Ovary (tissue), 3 donors: Measurements from ENCODE around the gene DUXA.

Experiments
- EP300 ChIP-seq: sonication (generic); formaldehyde crosslinking; IDR thresholded peaks from one replicate; pipeline ENCODE4 v1.6.1; 2017; ENCODE audit warnings: antibody characterized with exemption
- TF ChIP-seq, protein P1 (sequence below), 3 donors: fragments of 450-650 bp in 2 of 3; fragments of 200-600 bp in 1 of 3; IDR thresholded peaks; one replicate each; pipeline versions ENCODE4 v1.5.1 to v1.8.0; 2016 to 2022; ENCODE audit warnings: antibody characterized with exemption in 3 of 3, mild to moderate bottlenecking in 1 of 3
- donor health status: DM: no; HTN: no; CAD: no.

DNA sequence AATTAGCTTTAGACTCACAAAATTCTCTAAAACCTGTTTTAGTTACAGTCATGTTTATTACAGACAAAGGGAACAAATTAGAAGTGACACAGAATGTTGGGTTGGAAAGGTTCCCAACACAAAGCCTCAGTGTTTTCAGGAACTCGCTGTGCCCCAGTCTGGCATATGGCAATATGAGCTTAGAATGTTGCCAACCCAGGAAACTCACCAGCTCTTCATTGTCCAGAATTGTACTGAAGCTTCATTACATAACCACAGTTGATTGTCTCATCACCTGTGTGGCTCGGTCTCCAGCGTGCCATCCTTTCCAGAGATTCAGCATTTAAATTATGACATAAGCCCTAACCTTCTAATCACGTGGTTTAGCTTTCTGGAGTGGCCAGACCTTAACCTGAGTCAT lies 43.1 kb upstream of the DUXA start:
- TF ChIP-seq, protein P1, sequence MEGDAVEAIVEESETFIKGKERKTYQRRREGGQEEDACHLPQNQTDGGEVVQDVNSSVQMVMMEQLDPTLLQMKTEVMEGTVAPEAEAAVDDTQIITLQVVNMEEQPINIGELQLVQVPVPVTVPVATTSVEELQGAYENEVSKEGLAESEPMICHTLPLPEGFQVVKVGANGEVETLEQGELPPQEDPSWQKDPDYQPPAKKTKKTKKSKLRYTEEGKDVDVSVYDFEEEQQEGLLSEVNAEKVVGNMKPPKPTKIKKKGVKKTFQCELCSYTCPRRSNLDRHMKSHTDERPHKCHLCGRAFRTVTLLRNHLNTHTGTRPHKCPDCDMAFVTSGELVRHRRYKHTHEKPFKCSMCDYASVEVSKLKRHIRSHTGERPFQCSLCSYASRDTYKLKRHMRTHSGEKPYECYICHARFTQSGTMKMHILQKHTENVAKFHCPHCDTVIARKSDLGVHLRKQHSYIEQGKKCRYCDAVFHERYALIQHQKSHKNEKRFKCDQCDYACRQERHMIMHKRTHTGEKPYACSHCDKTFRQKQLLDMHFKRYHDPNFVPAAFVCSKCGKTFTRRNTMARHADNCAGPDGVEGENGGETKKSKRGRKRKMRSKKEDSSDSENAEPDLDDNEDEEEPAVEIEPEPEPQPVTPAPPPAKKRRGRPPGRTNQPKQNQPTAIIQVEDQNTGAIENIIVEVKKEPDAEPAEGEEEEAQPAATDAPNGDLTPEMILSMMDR (IDR thresholded peaks at IDR 0.05) = no peak
- TF ChIP-seq EP300 = no peak
